Stimulated activated CD4-positive, alpha-beta T cell treated with anti-CD3 and anti-CD28 coated beads, Interleukin-15, amount 100 ng/mL, for 48 hours (primary cell): ENCODE data around the gene GRK5.

Source experiments
- DNase-seq, 2 donors: peaks; one replicate each; pipeline ENCODE4 v3.0.0-alpha.2; 2020; ENCODE audit warnings: low read depth in 2 of 2

GRK5 gene

DNA sequence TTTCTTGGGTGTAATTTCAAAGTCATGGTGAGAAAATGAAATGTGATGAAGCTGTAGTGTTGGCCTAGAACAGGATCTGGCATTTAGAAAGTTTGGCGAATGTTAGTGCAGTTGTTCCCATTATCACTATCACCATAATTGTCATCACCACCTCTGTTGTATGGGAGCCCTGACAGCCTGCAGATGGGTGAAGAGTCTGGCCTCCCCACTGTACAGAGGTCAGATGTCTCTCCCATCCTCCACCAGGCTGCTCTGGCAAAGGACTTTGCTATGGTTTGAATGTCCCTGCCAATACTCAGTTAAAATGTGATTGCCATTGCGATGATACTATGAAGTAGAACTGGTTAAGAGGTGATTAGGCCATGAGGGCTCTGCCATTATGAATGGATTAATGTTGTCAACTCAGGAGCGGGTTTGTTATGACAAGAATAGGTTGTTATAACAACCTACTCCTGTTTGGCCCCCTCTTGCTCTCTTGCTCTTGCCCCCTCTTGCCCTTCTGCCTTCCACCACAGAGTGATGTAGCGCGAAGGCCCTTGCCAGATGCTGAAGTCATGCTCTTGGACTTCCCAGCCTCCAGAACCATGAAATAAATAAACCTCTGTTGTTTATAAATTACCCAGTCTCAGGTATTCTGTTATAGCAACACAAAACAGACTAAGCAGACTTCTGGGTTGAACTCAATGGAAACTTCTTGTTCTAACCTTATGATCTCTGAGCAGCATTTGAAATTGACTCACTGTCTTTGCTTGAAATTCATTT lies 90.0 kb downstream of the GRK5 start:
- DNase-seq = no peak

DNA sequence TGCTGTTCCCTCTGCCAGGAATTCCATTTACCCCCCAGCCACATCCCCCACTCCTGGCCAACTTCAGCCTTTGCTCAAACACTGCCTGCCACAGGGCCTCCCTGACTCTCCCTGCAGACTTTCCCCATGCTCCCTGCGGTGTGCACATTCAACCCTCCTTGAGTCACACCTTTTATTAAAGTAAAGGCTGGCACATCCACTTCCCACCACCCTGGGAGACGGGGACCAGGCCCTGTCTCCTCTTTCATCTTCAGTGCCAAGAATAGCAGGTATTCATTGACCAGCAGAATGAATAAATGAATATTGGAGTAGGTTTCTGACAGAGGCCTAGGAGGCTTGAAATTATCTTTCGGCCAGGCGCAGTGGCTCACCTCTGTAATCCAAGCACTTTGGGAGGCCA lies 91.4 kb downstream of the GRK5 start:
- DNase-seq = no peak

DNA sequence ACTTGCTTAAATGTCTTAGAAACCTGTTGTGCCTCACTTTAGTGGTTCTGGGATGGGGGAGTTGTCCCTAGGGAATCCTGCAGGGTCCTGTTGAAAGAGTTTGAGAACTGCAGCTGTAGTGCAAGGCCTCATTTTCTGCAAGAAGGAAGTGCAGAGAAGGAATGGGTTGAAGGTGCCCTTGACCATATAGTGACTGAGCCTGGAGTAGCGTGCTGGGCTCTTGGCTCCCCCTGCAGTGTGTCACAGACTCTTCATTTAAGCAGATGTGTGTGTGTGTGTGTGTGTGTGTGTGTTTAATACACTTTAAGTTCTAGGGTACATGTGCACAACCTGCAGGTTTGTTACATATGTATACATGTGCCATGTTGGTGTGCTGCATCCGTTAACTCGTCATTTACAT lies 92.2 kb downstream of the GRK5 start:
- DNase-seq = no peak

DNA sequence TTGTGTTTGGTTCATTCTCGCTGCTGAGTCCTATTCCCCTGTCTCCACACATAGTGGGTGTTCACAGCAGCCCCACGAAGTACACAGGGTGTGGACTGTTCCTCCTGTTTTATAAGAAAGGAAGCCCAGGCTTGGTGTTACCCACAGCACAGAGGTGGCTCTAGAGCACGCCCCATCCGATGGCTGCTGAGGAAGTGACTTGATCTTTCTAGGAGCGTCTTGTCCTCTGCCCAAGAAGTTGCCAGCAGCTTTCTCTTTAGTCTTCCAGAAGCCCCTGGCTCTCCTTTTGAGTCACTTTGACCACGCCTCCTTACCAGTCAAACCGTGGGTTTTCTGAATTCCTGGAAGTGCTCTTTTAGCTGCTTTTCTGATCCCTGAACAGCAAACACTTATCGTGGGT lies 94.0 kb downstream of the GRK5 start:
- peak; percentile 68 to 69 for DNase-seq

DNA sequence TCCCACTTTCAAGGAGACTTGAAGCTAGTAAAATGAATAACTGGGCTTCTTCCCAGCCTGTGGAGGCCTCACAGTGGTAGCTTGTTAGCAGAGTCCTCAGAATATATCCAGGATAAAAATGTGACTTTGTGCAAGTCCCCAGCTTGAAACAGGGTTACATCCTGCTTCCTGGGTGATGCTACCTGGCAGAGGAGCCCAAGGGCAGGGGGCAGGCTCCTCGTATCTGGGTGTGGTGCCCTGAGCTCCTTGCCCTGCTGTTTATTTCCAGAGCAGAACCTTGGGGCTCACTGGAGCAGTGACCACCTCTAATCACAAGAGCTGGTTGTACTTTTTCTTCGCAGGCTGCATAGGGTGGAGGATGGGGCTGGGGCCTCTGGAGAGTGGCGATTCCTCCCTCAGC lies 94.8 kb downstream of the GRK5 start:
- DNase-seq = no peak

DNA sequence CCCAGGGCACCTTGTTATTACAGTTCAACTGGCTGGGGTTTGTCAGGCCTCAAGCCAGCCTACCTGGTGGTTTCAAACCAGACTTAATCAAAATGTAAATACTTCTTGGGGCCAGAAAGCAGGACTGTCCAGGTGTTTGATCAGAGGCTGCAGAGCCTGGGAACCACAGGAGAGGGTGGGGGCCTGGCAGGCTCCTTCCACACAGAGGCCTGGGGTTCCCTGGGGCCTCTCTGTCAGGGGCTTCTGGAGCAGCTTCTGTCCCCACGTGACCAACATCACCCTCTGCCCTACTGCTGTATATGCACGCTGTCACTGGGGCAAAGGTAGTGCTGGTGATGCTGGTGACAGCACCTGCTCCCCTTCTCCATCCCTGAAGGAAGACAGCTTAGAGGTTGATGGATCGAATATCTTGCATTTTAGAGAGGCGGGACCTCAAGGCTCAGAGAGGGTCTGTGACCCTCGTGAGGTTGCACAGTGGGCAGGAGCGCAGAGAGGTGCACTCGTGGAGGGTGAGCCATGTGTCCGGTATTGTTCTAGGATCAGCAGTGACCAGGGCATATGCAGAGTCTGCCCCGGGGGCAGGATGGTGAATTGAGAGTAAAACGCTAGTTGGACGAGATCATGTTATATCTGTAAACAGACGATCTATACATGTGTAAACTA lies 95.4 kb downstream of the GRK5 start:
- no peak for DNase-seq

DNA sequence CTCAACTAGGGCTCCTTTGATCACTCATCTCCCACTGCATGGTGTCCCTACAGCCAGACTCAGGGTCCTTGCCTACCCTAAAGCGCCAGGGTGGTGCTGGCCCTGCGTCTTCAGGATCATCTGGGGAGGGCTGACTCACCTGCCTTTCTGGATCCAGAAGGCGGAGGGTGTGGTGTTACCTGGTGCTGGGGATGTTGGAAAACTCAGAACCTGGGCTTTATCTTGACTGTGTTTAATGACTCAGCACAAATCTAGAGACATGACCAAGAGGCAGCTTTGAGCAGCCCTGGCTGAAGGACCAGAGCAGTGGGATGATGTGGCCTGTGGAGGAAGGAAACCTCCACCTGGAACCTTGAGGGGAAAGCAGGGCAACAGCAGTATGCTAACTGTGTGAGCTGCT lies 96.5 kb downstream of the GRK5 start:
- DNase-seq = no peak

DNA sequence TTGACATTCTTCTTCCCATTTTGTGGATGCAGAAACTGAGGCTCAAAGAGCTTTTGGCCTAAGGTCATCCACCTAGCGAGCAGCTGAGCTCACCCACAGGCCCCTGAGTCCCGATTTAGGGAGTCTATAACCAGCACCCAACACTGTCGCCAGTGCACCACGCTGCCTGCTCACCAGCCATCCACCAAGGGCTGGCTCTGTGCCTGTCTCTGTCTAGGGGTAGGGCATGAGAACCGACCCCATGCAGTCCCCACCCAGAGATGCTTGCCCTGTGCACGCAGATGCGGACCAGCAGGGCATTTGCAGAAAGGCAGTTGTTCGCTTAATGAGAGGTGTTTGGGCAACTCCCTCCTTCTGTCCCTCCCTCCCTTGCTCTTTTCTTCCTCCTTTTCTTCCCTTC lies 97.2 kb downstream of the GRK5 start:
- DNase-seq = no peak

DNA sequence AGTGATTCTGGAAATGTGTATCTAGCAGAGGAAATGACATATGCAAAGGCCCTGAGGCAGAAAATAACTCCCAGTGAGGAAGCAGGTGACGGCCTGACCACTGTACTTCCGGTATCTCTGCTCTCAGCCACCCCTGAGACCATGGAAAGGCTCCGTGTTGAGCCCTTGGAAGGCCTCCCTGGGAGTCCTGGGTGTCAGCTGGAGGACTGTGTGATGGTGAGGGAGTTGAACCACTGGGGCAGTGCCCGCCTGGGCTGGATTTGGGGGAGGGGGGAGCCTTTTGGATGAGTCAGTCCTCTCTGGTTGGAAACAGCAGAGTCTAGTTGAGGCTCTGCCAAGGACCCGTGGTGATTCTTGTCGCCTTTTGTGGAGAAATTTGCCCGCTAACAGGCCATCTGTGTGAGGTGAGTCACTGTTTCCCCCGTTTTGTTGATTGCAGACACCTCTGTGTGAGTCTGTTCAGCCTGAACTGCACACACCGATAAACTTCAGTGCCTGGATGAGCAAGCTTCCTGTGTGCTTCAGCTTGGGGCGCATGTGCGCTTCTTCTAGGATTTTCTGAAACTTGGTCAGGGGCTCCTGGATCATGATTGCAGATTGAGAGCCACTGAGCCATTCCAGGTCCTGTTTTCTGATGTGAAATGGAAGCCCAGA lies 98.6 kb downstream of the GRK5 start:
- peak; percentile 83 to 84 for DNase-seq

DNA sequence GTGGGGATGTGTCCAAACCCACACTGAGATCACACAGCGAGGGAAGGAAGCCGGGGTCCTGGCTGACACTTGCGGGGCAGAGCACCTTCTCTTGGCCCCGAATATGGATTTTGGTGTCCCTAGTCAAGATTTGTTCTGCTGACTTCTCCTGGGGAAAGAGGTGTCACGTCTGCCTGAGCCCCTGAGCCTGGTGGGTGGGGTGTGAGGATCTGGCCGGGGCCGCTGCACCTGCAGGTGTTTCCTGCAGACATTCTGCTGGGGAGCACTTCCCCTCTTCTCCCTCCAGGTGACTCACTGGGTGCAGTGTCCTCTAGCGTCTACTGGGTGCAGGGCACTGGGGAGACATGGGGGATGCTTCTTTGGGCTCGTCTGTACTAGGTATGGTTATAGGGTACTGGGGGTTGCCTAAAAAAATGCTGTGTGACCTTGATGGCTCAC lies 99.2 kb downstream of the GRK5 start:
- peak; percentile 62 to 67 for DNase-seq

DNA sequence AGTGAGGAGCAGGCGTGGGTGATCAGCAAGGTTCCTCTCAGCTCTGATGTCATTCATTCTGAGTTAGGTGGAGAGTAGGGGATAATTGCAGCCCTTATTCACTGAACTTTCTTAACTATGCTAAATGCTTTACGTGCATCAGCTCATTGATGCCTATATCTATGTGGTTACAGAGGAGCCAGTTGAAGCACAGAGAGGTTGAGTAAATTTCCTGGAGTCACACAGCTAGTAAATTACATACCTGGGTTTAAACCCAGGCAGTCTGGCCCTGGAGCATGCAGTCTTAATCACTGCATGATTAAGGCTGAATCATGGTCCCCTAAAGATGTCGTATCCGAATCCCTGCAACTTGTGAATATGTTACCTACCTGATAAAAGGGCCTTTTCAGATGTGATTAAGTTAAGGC lies 99.6 kb downstream of the GRK5 start:
- DNase-seq = peak; percentile 29 to 40

DNA sequence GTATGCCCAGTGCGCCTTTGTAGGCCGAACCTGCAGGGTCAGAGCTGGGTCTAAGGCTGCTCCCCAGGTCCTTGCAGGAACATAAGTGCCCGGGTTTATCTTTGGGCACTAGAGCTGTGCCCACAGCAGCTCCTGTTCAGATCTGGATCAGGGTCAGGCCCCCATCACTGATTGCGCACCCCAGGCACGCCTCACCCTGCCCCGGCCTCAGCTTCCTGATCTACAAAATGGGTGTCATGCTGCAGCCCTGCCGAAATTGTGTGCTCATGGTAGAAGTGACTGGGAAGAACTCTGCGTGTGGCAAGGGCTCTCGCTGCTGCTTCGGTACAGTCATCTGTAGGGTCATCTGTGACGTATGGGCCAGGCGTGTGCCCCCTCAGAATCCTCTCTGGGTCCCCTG lies 100.7 kb downstream of the GRK5 start:
- no peak for DNase-seq

DNA sequence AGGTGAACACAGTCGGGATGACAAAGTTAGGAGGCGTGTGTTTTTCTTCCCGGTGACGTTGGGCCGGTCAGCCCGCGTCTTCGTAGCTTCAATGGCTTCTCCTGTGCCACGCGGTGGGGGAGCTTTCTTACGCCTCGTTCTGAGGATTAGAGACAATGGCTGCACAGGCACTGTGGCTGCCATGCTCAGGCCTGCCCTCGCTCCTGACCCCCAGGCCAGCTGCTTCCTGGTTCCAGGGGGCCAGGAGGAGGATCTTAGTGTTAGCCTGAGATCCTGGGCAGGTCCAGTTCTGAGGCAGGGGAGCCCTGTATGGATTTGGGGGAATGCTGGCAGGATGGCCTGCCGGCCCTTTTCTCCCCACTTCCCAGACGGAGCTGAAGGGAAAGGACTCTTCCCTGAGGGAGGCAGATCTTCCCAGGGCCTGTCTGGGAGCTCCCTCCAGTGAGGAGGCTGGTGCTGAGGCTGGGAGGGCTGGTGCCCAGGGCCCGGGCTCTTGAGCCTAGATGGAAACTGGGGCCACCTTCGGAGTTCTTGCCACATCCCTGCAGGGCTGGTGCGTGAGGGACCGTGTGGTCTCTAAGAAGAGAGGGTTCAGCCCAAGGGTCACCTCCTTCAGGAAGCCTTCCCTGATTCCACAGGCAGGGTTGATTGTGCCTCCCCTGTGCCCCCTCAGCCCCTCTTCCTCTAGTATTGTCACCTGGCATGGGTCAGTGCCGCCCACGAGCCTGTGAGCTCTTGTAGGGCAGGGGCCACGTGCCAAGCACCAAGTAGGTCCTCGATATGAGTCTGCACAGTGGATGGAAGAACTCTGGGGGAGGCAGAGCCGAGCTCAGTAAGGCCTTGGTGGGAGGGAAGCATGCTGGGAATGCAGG lies 101.4 kb downstream of the GRK5 start:
- no peak for DNase-seq

DNA sequence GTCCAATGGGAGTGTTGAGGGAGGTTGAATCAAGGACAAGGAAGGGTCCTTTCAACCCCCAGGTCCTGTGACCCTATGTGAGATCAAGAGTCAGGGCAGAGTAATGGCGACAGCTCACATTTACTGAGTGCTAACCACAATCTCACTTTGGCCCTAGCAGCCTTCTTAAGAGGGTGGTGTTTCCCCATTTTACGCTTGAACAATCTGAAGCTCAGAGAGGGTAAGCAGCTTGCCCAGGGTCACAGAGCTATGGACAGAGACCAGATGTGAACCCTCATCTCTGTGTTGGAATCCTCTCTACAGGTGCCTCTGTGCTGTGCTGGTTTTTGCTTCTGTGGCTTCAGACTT lies 102.0 kb downstream of the GRK5 start:
- no peak for DNase-seq

DNA sequence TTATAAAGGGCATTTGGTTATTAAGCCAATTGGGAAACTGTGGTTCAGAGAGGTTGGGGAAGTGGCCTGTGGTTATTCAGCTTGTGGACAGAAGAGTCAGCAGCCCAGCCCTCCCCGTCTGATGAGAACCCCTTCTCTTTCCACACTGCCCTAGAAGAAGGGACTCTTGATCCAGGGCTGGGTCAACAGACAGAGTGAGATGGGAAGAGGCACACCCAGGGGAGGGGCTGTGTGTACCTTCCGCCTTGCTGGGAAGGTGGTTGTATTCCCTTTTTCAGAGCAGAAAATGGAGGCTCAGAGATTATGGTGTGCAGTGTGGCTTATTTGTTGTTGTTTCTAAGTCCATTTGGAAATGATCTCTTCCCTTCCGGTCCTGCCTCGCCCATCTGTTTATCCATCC lies 103.4 kb downstream of the GRK5 start:
- DNase-seq = no peak

DNA sequence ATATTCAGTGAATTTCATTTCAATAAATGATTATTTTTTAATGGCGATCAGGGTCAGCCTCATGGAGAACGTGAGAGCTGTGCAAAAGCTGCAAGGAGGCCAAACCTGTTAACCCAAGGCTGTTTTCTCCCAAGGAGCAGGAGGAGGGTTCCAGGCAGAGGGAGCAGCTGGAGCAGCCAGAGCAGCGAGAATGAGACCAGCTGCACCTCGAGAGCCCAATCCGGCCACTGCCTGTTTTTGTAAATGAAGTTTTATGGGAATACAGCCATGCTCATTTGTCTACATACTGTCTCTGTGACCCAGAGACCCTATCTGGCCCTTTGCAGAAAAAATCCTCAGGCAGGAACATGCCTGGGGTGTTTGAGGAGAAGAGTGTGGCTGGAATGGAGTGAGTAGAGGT lies 104.9 kb downstream of the GRK5 start:
- no peak for DNase-seq

DNA sequence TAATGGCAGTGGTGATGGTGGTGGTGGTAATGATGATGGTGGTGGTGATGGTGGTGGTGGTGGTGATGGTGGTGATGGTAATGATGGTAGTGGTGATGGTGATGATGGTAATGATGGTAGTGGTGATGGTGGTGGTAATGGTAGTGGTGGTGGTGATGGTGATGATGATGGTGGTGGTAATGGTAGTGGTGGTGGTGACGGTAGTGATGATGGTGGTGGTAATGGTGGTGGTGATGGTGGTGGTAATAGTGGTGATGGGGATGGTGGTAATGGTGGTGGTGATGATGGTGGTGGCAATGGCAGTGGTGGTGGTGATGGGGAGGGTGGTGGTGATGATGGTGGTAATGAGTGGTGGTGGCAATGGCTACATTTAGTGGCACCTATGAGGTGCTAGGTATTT lies 105.7 kb downstream of the GRK5 start:
- no peak for DNase-seq

DNA sequence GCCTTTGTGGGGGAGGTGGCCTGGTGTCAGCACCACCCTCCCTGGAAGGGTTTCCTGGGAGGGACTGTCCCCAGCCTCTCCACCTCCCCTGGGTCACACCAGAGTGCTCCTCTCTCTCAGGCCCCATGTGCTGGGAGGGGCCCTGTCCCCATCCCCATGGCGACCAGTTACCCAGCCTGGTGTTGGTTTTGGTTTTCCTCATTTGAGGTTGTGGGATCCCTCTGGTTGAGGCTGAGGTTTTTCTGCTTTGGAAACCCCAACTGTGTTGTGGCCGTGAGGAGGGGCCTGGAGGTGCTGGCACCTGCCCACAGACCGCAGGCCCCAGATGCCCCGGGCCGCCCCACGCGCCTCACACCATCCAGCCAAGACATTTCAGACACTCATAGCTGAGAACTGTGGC lies 106.3 kb downstream of the GRK5 start:
- peak; percentile 26 to 47 for DNase-seq

DNA sequence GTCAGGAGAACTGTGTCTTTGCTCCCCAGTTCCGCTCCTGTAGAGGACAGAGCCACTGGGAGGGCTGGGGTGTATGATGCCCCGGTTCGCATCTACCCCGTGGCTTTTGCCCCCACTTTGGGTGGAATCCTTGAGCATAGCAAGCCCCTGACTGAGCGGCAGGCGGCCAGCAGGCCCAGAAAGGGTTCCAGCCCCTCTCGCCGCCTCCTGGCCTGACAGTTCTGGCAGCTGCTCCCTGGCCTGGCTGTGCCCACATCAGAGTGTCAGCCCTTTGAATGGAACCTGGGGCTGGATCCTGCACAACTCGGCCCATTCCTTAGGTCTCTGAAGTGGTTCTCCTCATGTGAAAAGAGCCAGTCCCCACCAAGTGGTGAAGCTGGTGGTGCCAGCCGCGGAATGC lies 106.7 kb downstream of the GRK5 start:
- DNase-seq = no peak

DNA sequence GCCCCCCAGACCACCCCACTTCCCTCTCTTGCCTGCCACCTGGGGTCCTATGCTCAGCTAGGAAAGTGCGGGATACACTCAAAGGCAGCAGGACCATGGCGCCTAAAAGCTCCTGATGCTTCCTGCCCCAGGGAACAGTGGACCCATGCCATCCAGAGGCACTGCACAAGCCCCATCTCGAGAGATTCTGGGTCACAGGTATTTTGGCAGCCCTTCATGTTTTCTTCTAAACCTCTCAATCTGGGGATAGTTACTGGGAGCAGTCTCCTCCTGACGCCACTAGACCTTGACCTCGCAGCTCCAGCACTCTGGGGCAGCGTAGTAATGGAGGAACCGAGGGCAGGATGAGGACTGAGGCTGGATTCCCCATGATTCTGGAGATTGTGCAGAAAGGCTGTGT lies 107.1 kb downstream of the GRK5 start:
- DNase-seq = no peak

DNA sequence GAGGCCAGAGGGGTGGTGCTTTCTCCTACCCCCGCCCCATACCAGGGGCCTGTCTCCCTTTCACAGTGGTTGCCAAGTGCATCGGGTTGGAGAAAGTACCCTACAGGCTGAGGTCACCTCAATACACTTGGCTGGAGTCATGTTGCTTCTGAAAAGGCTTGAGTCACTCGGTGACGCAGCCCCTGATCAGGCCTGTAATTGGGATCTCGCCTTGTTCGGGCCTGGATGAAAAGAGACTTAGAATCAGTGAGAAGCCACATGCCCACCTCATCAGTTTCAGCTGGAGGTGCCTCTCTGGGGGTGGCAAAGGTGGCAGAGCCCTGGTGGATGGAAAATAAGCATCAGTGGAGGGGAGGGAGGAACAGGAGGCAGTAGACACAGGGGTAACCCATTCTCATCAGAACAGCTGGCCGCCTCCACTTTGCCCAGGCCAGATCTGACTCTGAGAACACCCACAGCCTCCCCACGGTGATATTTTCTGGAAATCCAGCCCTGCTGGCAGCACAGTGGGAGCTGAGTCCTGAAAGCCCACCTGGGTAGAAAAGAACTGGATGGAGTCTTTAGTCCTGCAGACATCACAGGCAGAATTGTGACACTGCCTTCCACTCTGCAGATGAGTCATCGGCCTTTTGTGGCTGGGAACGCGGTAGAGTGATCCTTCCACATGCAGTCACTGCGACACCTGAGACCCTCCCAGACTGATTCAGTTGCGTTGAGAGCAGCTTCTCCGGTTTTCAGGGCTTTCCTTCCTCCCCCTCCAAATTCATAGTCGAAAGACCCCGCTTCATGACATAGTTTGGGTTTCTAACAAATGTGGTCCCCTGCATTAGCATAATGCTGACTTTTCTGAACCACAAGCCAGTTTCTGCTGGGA lies 108.0 kb downstream of the GRK5 start:
- peak; percentile 74 to 81 for DNase-seq
